ENCODE results near the gene CSNK2A3.

Gene CSNK2A3

GRCh38 chr11:11391169-11391568 is 38.1 kb upstream of the CSNK2A3 start:
- Histone ChIP-seq H3K4me3 (replicated peaks; ENCODE audit: insufficient read depth, low read length) (no peak overlapping the region), H3K27me3 (ENCODE audit: insufficient read depth, poor library complexity, severe bottlenecking) (no peaks in the 10 kb centered on the region), H3K27ac (replicated peaks) (no peak overlapping the region)
- TF ChIP-seq REST (IDR thresholded peaks at IDR 0.05; ENCODE audit: insufficient replicate concordance, low read depth): no peak
- no peak for TF ChIP-seq GABPA (IDR thresholded peaks at IDR 0.05; ENCODE audit: low read depth)
- TF ChIP-seq CTCF (IDR thresholded peaks at IDR 0.05; ENCODE audit: insufficient read depth, low read length): no peak
- no peak for TF ChIP-seq POLR2AphosphoS5 (IDR thresholded peaks at IDR 0.05; ENCODE audit: low read depth)
- no peak for TF ChIP-seq SPI1 (IDR thresholded peaks at IDR 0.05; ENCODE audit: borderline replicate concordance, low read depth)
- no peak for DNase-seq (ENCODE audit: low read depth in 1 of 2, low spot score in 1 of 2)

GRCh38 chr11:11390068-11390771 is 37.2 kb upstream of the CSNK2A3 start:
- Histone ChIP-seq H3K4me3 (replicated peaks; ENCODE audit: insufficient read depth, low read length) (no peak overlapping the region), H3K27me3 (ENCODE audit: insufficient read depth, poor library complexity, severe bottlenecking) (no peaks in the 10 kb centered on the region), H3K27ac (replicated peaks) (no peak overlapping the region)
- DNase-seq (ENCODE audit: low read depth in 1 of 2, low spot score in 1 of 2): no peak
- no peak for TF ChIP-seq POLR2AphosphoS5 (IDR thresholded peaks at IDR 0.05; ENCODE audit: low read depth)
- no peak for TF ChIP-seq GABPA (IDR thresholded peaks at IDR 0.05; ENCODE audit: low read depth)

GRCh38 chr11:11389238-11389637 is 36.2 kb upstream of the CSNK2A3 start:
- Histone ChIP-seq H3K27ac (replicated peaks) (no peak overlapping the region), H3K27me3 (ENCODE audit: insufficient read depth, poor library complexity, severe bottlenecking) (no peaks in the 10 kb centered on the region), H3K4me3 (replicated peaks; ENCODE audit: insufficient read depth, low read length) (no peak overlapping the region)
- DNase-seq (ENCODE audit: low read depth in 1 of 2, low spot score in 1 of 2): no peak
- TF ChIP-seq REST (IDR thresholded peaks at IDR 0.05; ENCODE audit: insufficient replicate concordance, low read depth) (no peak), CTCF (IDR thresholded peaks at IDR 0.05; ENCODE audit: insufficient read depth, low read length) (no peak), GABPA (IDR thresholded peaks at IDR 0.05; ENCODE audit: low read depth) (no peak), POLR2AphosphoS5 (IDR thresholded peaks at IDR 0.05; ENCODE audit: low read depth) (no peak), SPI1 (IDR thresholded peaks at IDR 0.05; ENCODE audit: borderline replicate concordance, low read depth) (no peak)

GRCh38 chr11:11387622-11388305 is 34.7 kb upstream of the CSNK2A3 start:
- no peak for DNase-seq (ENCODE audit: low read depth in 1 of 2, low spot score in 1 of 2)
- no peak overlapping the region for H3K27ac ChIP-seq (replicated peaks)
- no peaks in the 10 kb centered on the region for H3K27me3 ChIP-seq (ENCODE audit: insufficient read depth, poor library complexity, severe bottlenecking)
- no peak overlapping the region for H3K4me3 ChIP-seq (replicated peaks; ENCODE audit: insufficient read depth, low read length)
- TF ChIP-seq REST (IDR thresholded peaks at IDR 0.05; ENCODE audit: insufficient replicate concordance, low read depth) (no peak), SPI1 (IDR thresholded peaks at IDR 0.05; ENCODE audit: borderline replicate concordance, low read depth) (no peak), POLR2AphosphoS5 (IDR thresholded peaks at IDR 0.05; ENCODE audit: low read depth) (no peak), CTCF (IDR thresholded peaks at IDR 0.05; ENCODE audit: insufficient read depth, low read length) (no peak), GABPA (IDR thresholded peaks at IDR 0.05; ENCODE audit: low read depth) (no peak)
